Naive B cell (primary cell): ENCODE results near the gene IL22RA2. TPM values are rescaled to one million over a fixed set of nuclear protein-coding genes. Genes with fewer than 3 reads are reported as not detected.

Experiments
- ATAC-seq, 2 donors: fragments of 150-1000 bp; cut with Tn5 transposase; 2 replicates each; pipeline ENCODE4 v1.10.0; 2021; ENCODE audit warnings: low read depth in 2 of 2, mild to moderate bottlenecking in 2 of 2, moderate library complexity in 2 of 2
- DNase-seq: peaks from one replicate; pipeline ENCODE4 v3.0.0; 2022
- H3K27ac Mint-ChIP-seq, 6 donors: one replicate each; pipeline ENCODE4 v1.8.0; 2020 to 2022; ENCODE audit warnings: mild to moderate bottlenecking in 6 of 6, mixed read lengths in 6 of 6, moderate library complexity in 5 of 6, inconsistent platforms in 2 of 6
- H3K27me3 Mint-ChIP-seq, 3 donors: one replicate each; pipeline ENCODE4 v1.8.0; 2021 to 2022; ENCODE audit warnings: mixed read lengths in 3 of 3, mild to moderate bottlenecking in 1 of 3
- H3K36me3 Mint-ChIP-seq, 2 donors: one replicate each; pipeline ENCODE4 v1.8.0; 2020 to 2022; ENCODE audit warnings: mixed read lengths in 2 of 2, inconsistent platforms in 1 of 2, mild to moderate bottlenecking in 1 of 2
- H3K4me1 Mint-ChIP-seq, 3 donors: one replicate each; pipeline ENCODE4 v1.8.0; 2020 to 2022; ENCODE audit warnings: mixed read lengths in 3 of 3, inconsistent platforms in 1 of 3, mild to moderate bottlenecking in 1 of 3, moderate library complexity in 1 of 3
- H3K4me3 Mint-ChIP-seq, 8 donors: one replicate each; pipeline ENCODE4 v1.8.0; 2020 to 2022; ENCODE audit warnings: mild to moderate bottlenecking in 8 of 8, mixed read lengths in 8 of 8, moderate library complexity in 8 of 8, inconsistent platforms in 2 of 8
- H3K9me3 Mint-ChIP-seq, 7 donors: one replicate each; pipeline ENCODE4 v1.8.0; 2020 to 2022; ENCODE audit warnings: mixed read lengths in 7 of 7, mild to moderate bottlenecking in 5 of 7, inconsistent platforms in 2 of 7, moderate library complexity in 1 of 7
- polyA plus RNA-seq, 6 donors: library from polyadenylated mRNA; unstranded; fragments of 300-500 nt; fragmentation: Illumina TruSeq; gene quantifications; one replicate each; pipeline ENCODE4 v1.2.3, GENCODE V29; 2021; ENCODE audit warnings: low read depth in 6 of 6

IL22RA2 gene
- polyA plus RNA-seq, 6 donors from 2014 or later = not detected

DNA sequence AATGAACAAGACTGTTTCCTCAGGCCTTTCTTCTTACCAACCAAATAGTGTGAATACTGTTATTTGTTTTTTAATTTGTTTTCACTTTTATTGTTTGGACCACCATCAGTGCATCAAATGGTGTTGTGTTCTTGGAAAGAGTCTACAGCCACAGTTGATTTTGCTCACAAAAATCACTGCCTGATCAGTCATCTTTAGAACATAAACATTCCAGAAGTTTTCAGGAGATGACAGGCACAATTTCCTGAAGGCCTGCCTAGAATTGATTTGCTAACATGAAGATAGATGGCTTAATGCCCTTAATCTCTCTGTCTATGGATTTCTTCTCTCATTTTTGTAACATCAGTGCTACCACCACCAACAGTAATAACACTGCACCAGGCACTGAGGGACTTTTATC lies 13.5 kb downstream of the IL22RA2 start:
- no peak for ATAC-seq
- Mint-ChIP-seq H3K9me3 (peaks cover 3 to 16% (median 6%) of the 10 kb centered on the region in 7 donors), H3K27ac (no peak overlapping the region), H3K4me1 (peaks cover 35 to 52% (median 46%) of the 10 kb centered on the region in 3 donors), H3K4me3 (no peak overlapping the region), H3K27me3 (no peaks in the 10 kb centered on the region), H3K36me3 (peaks cover 10 to 12% of the 10 kb centered on the region in 2 donors)
- no peak for DNase-seq

DNA sequence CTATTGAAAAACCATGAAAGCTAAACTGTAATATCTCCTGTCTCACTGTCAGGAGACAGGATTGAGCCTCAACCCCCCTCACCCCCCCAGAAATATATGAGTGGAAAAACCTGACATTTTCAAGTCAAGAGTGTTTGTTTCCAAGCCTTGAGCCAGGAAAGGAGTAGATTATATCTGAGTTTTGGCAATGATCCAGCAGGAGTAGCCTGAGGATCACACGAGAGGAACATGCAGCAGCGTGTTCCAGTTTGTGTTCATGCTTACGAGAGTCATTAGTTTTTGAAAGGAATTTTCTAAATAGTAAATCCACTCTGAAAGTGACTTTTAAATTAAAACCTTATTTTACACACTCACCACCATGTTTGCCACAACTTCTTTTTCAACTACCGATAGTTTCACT lies 15.8 kb downstream of the IL22RA2 start:
- no peak for ATAC-seq
- no peak overlapping the region for H3K4me3 Mint-ChIP-seq

GRCh38 chr6:137156650-137157049 lies 16.8 kb downstream of the IL22RA2 start:
- Mint-ChIP-seq H3K36me3 (no peaks in the 10 kb centered on the region), H3K4me3 (no peak overlapping the region), H3K27ac (no peak overlapping the region), H3K9me3 (peaks cover 0 to 4% (median 0%) of the 10 kb centered on the region in 7 donors), H3K4me1 (peaks cover 21 to 52% (median 42%) of the 10 kb centered on the region in 3 donors), H3K27me3 (no peaks in the 10 kb centered on the region)
- ATAC-seq = no peak
- no peak for DNase-seq

More for the DNA sequence above, 15.8 kb downstream of the IL22RA2 start:
- H3K36me3 Mint-ChIP-seq = no peaks in the 10 kb centered on the region
- H3K27me3 Mint-ChIP-seq = no peaks in the 10 kb centered on the region
- no peak for DNase-seq
- H3K27ac Mint-ChIP-seq = no peak overlapping the region
- peaks cover 24 to 47% (median 46%) of the 10 kb centered on the region in 3 donors for H3K4me1 Mint-ChIP-seq
- peaks cover 0 to under 1% (median 0%) of the 10 kb centered on the region in 7 donors for H3K9me3 Mint-ChIP-seq

GRCh38 chr6:137155830-137156229 lies 17.6 kb downstream of the IL22RA2 start:
- no peaks in the 10 kb centered on the region for H3K27me3 Mint-ChIP-seq
- peaks cover 0 to 4% (median 0%) of the 10 kb centered on the region in 7 donors for H3K9me3 Mint-ChIP-seq
- H3K27ac Mint-ChIP-seq = peak overlapping the region in 3 of 6 donors; percentile 7 to 84 (median 23)
- no peaks in the 10 kb centered on the region for H3K36me3 Mint-ChIP-seq
- peaks cover 14 to 43% (median 36%) of the 10 kb centered on the region in 3 donors for H3K4me1 Mint-ChIP-seq
- ATAC-seq (peak; percentile 87 to 92), DNase-seq (peak; percentile 39)
- peak overlapping the region in 6 of 8 donors; percentile 9 to 74 (median 34) for H3K4me3 Mint-ChIP-seq

- ATAC-seq (peak; percentile 62 to 74), DNase-seq (peak; percentile 21)
- H3K36me3 Mint-ChIP-seq = no peaks in the 10 kb centered on the region
- no peaks in the 10 kb centered on the region for H3K27me3 Mint-ChIP-seq
- H3K4me3 Mint-ChIP-seq = peak overlapping the region in 3 of 8 donors; percentile 6 to 64 (median 32)
- peaks cover 14 to 33% (median 32%) of the 10 kb centered on the region in 3 donors for H3K4me1 Mint-ChIP-seq
- H3K27ac Mint-ChIP-seq = peak overlapping the region in 4 of 6 donors; percentile 3 to 78 (median 32)
- H3K9me3 Mint-ChIP-seq = peaks cover 0 to 4% (median 0%) of the 10 kb centered on the region in 7 donors
Observed at GRCh38 chr6:137150072-137150471, 23.4 kb downstream of the IL22RA2 start.

DNA sequence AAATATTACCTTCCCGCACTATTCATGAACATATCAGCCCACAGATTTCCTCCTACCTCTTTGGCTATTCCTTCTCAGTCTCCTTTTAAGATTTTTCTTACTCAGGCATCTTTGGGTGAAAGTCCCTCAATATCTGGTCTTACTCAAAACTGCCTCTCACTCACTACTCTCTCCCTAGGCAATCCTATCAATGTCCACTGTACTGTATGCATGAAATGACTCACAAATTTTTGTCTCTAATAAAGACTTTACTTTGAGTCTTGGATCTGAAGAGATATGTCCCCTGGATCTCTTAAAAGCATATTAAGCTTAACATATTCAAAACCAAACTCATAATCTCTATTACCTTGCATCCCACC lies 24.4 kb downstream of the IL22RA2 start:
- DNase-seq = no peak
- ATAC-seq = no peak
- H3K4me3 Mint-ChIP-seq = no peak overlapping the region
- peaks cover 14 to 31% (median 23%) of the 10 kb centered on the region in 3 donors for H3K4me1 Mint-ChIP-seq
- H3K27ac Mint-ChIP-seq = peak overlapping the region in 3 of 6 donors; percentile 15 to 42 (median 27)
- H3K9me3 Mint-ChIP-seq = peaks cover 0 to 4% (median 0%) of the 10 kb centered on the region in 7 donors
- no peaks in the 10 kb centered on the region for H3K27me3 Mint-ChIP-seq
- H3K36me3 Mint-ChIP-seq = no peaks in the 10 kb centered on the region

GRCh38 chr6:137148306-137149034 lies 25.0 kb downstream of the IL22RA2 start:
- DNase-seq (no peak), ATAC-seq (no peak)
- Mint-ChIP-seq H3K36me3 (no peaks in the 10 kb centered on the region), H3K27me3 (no peaks in the 10 kb centered on the region), H3K9me3 (peaks cover 0 to 4% (median 0%) of the 10 kb centered on the region in 7 donors), H3K4me3 (no peak overlapping the region), H3K27ac (no peak overlapping the region), H3K4me1 (peaks cover 14 to 26% (median 19%) of the 10 kb centered on the region in 3 donors)

GRCh38 chr6:137147195-137147594 lies 26.2 kb downstream of the IL22RA2 start:
- ATAC-seq = no peak
- Mint-ChIP-seq H3K9me3 (peaks cover 0 to 4% (median 0%) of the 10 kb centered on the region in 7 donors), H3K27me3 (no peaks in the 10 kb centered on the region), H3K4me3 (no peak overlapping the region), H3K4me1 (peaks cover 19 to 27% (median 20%) of the 10 kb centered on the region in 3 donors), H3K36me3 (no peaks in the 10 kb centered on the region), H3K27ac (no peak overlapping the region)
- no peak for DNase-seq

- no peak for ATAC-seq
- H3K4me3 Mint-ChIP-seq = peak overlapping the region in 1 of 8 donors; percentile 67
- H3K4me1 Mint-ChIP-seq = peaks cover 20 to 28% (median 20%) of the 10 kb centered on the region in 3 donors
- peaks cover 0 to 4% (median 0%) of the 10 kb centered on the region in 7 donors for H3K9me3 Mint-ChIP-seq
- H3K27ac Mint-ChIP-seq = no peak overlapping the region
- DNase-seq = no peak
- H3K27me3 Mint-ChIP-seq = no peaks in the 10 kb centered on the region
- H3K36me3 Mint-ChIP-seq = no peaks in the 10 kb centered on the region
Observed at GRCh38 chr6:137146206-137146605, 27.2 kb downstream of the IL22RA2 start.

DNA sequence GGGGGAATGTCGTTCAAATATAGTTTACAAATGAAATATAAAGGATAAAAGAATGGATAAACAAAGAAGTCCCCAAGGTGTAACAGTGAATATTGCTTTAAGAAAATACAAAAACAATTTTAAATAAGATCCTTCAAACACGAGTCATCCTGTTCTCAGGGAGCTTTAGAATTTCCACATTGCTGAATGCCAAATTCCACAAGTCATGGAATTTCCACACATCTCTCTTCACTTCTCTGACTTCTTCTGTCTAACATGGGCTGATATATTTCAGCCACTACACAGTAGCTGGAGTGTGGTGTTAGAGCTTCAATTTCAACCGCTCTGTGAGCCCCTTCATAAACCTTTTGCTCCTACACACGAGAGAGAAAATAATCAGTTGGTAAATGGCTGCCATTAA lies 28.0 kb downstream of the IL22RA2 start:
- peaks cover 0 to 4% (median 0%) of the 10 kb centered on the region in 7 donors for H3K9me3 Mint-ChIP-seq
- ATAC-seq = no peak
- no peak for DNase-seq
- peaks cover 18 to 28% (median 20%) of the 10 kb centered on the region in 3 donors for H3K4me1 Mint-ChIP-seq
- H3K4me3 Mint-ChIP-seq = no peak overlapping the region
- no peaks in the 10 kb centered on the region for H3K36me3 Mint-ChIP-seq
- no peaks in the 10 kb centered on the region for H3K27me3 Mint-ChIP-seq
- no peak overlapping the region for H3K27ac Mint-ChIP-seq

DNA sequence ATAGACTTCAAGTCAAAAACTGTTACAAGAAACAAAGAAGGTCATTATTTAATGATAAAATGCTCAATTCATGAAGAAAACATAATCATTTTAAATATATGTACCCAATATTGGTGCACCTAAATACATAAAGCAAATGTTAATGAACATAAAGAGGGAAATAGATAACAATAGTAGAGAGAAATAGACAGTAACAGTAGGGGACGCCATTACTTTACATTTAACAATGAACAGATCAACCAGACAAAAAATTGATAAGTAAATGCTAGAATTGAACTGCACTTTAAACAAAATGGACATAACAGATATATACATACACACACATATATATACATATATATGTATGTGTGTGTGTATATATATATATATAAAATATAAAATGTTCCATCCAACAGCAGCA lies 37.4 kb downstream of the IL22RA2 start:
- Mint-ChIP-seq H3K27me3 (no peaks in the 10 kb centered on the region), H3K36me3 (peaks cover 11 to 34% of the 10 kb centered on the region in 2 donors), H3K4me1 (peaks cover 0 to 12% (median 0%) of the 10 kb centered on the region in 3 donors), H3K9me3 (peaks cover 11 to 43% (median 23%) of the 10 kb centered on the region in 7 donors), H3K27ac (peak overlapping the region in 1 of 6 donors; percentile 67), H3K4me3 (no peak overlapping the region)
- no peak for ATAC-seq
- DNase-seq = no peak

GRCh38 chr6:137134483-137134882 lies 39.0 kb downstream of the IL22RA2 start:
- no peak for ATAC-seq
- peaks cover 11 to 34% of the 10 kb centered on the region in 2 donors for H3K36me3 Mint-ChIP-seq

DNA sequence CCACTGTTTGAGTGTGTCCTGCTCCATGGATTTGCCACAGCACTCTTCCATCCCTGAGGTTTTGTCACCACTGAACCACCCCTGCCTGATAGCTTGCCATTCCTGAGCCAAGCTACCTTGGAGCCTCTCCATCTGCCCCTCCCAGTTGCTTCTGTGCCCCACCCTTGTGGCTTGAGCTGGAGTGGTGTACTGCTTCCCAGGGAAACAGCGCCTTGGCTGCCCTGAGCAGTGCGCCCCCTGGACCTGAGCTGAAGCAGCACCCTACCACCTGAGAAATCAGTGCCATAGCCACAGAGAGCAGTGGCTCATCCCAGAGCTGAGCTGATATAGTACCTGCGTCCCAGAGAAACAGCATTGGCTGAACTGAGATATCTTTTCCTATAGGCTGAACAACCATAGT lies 40.3 kb downstream of the IL22RA2 start:
- H3K36me3 Mint-ChIP-seq = peaks cover 11 to 40% of the 10 kb centered on the region in 2 donors
- H3K9me3 Mint-ChIP-seq = peaks cover 16 to 52% (median 26%) of the 10 kb centered on the region in 7 donors
- H3K27ac Mint-ChIP-seq = peak overlapping the region in 2 of 6 donors; percentile 21 to 66
- no peak overlapping the region for H3K4me3 Mint-ChIP-seq
- DNase-seq = no peak
- H3K27me3 Mint-ChIP-seq = no peaks in the 10 kb centered on the region
- peaks cover 0 to 11% (median 8%) of the 10 kb centered on the region in 3 donors for H3K4me1 Mint-ChIP-seq
- no peak for ATAC-seq

More at GRCh38 chr6:137134483-137134882, 39.0 kb downstream of the IL22RA2 start:
- Mint-ChIP-seq H3K4me3 (no peak overlapping the region), H3K27me3 (no peaks in the 10 kb centered on the region), H3K9me3 (peaks cover 11 to 43% (median 23%) of the 10 kb centered on the region in 7 donors), H3K27ac (no peak overlapping the region), H3K4me1 (peaks cover 0 to 11% (median 0%) of the 10 kb centered on the region in 3 donors)
- DNase-seq = no peak
